K562 (cell line): ENCODE results near the gene CDT1. TPM values are rescaled to one million over a fixed set of nuclear protein-coding genes. Genes with fewer than 3 reads are reported as not detected.

Experiments
- CTBP1 ChIP-seq: fragments of 450-650 bp; IDR thresholded peaks from 2 replicates; pipeline ENCODE4 v1.6.1; 2016; ENCODE audit warnings: borderline replicate concordance
- E2F3 ChIP-seq: fragments of 250-450 bp; sonication (Bioruptor Pico); IDR thresholded peaks from 2 replicates; pipeline ENCODE4 v1.4.0; 2020; ENCODE audit warnings: mild to moderate bottlenecking
- FOXA1 ChIP-seq: fragments of 450-650 bp; IDR thresholded peaks from 2 replicates; pipeline ENCODE4 v1.6.1; 2016; ENCODE audit warnings: mild to moderate bottlenecking, borderline replicate concordance
- FOXK2 ChIP-seq, 2 experiments: fragments of 450-650 bp; IDR thresholded peaks in 1 of 2; conservative IDR thresholded peaks in 1 of 2; 2 replicates each; pipeline ENCODE4 v1.6.1; 2016; ENCODE audit warnings: low read depth in 2 of 2, mild to moderate bottlenecking in 1 of 2
- NONO ChIP-seq, 2 experiments: fragments of 200-400 bp in 1 of 2; fragments of 450-650 bp in 1 of 2; formaldehyde crosslinking in 1 of 2; IDR thresholded peaks; 2 replicates each; pipeline ENCODE4 v1.6.1; 2017; ENCODE audit warnings: low read depth in 2 of 2, mild to moderate bottlenecking in 2 of 2, moderate library complexity in 2 of 2, low read length in 1 of 2
- NR4A1 ChIP-seq, 2 experiments: fragments of 250-450 bp in 1 of 2; fragments of 450-650 bp in 1 of 2; sonication (Bioruptor Pico) in 1 of 2; IDR thresholded peaks; 2 replicates each; pipeline versions ENCODE4 v1.4.0 to v1.6.1; 2016 to 2020; ENCODE audit warnings: mild to moderate bottlenecking in 2 of 2, missing compliant biosample characterization in 1 of 2, missing genetic modification characterization in 1 of 2, moderate library complexity in 1 of 2
- RBM25 ChIP-seq: fragments of 200-400 bp; formaldehyde crosslinking; IDR thresholded peaks from 2 replicates; pipeline ENCODE4 v1.6.1; 2018; ENCODE audit warnings: low read length, low read depth, moderate library complexity; ENCODE audit not compliant: severe bottlenecking
- SIRT6 ChIP-seq: IDR thresholded peaks from one replicate; pipeline ENCODE4 v1.6.1; 2012; ENCODE audit warnings: low read depth, mild to moderate bottlenecking, control low read depth, inconsistent platforms, low read length, moderate library complexity
- SP1 ChIP-seq: sonication (generic); formaldehyde crosslinking; IDR thresholded peaks from 2 replicates; pipeline ENCODE4 v1.8.1; 2022; ENCODE audit warnings: mild to moderate bottlenecking, missing genetic modification reagents
- ZEB2 ChIP-seq: fragments of 450-650 bp; IDR thresholded peaks from 2 replicates; pipeline ENCODE4 v1.6.1; 2016
- ZNF212 ChIP-seq: fragments of 450-650 bp; formaldehyde crosslinking; IDR thresholded peaks from 2 replicates; pipeline ENCODE4 v1.4.0; 2020; ENCODE audit warnings: mild to moderate bottlenecking
- polyA plus RNA-seq, 8 experiments: library from polyadenylated mRNA; depleted of rRNA in 4 of 8; stranded (reverse) in 5 of 8; unstranded in 3 of 8; fragments of >200 nt; fragmentation: Nextera tagmentation in 2 of 8; fragmentation: Illumina TruSeq in 1 of 8; extraction: Ambion mirVana in 2 of 8; extraction: Trizol in 1 of 8; gene quantifications; 2 replicates each; pipeline versions ENCODE4 v1.2.1 to v1.2.3, GENCODE V29; 2011 to 2014; ENCODE audit warnings: inconsistent platforms in 1 of 8, missing spikeins in 1 of 8
- total RNA-seq, 7 experiments: library from RNA; depleted of rRNA in 6 of 7; stranded (reverse); fragments of >200 nt in 6 of 7; fragmentation: Illumina TruSeq in 2 of 7; extraction: Trizol in 2 of 7; gene quantifications; 2 replicates each; pipeline versions ENCODE4 v1.2.1 to v1.2.3, GENCODE V29; 2011 to 2021; ENCODE audit warnings: low replicate concordance in 1 of 7
- TF ChIP-seq, protein P1 (sequence below), 2 experiments: fragments of 450-650 bp; formaldehyde crosslinking in 1 of 2; IDR thresholded peaks; 2 replicates each; pipeline versions ENCODE4 v1.4.0 to v1.6.1; 2014 to 2020; ENCODE audit warnings: mild to moderate bottlenecking in 2 of 2, borderline replicate concordance in 1 of 2, low read depth in 1 of 2
- TF ChIP-seq, protein P2 (sequence below): sonication (generic); formaldehyde crosslinking; IDR thresholded peaks from 2 replicates; pipeline ENCODE4 v1.8.0; 2023; ENCODE audit warnings: missing genetic modification reagents, mild to moderate bottlenecking, borderline replicate concordance

CDT1 gene
- total and polyA plus RNA-seq, 9 of the 15 experiments (the other 6 are each of a cell fraction or from before 2014, with no cell fraction given) = 0.92 to 178 (median 14.2) TPM

DNA sequence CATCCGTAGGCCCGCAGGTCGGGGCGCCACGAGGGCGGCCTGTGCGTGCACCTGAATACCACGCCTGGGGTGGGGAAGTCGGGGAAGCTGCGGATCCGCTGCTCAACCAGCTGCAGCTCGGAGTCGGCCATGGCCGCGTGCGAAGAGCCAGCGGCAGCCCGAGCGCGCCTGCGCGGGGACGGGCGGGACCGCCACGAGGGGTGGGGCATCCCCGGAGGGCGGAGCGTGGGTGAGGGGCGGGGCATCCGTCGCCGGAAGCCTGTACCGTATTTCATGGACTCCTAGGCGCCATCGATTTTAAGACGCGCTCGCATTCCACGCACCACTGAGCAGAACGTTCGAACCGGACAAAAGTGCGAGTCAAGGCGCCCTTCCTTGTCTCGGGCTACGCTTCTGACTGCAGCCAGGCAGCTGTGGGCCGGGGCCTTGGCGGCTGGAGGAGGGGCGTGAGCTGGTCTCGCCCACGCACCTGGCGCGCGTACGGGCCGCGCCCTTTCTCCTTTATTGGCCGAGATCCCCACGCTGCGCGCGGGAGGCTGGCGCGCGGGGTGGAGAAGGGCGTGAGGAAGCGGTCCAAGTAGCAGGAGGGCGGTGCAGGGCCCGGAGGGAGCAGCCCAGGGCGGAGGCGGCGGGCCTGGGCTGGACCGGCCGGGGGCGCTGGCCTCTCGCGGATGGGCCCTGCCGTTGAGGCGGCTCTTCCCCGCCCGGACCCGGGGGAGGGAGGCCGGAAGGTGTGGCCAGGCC, 8.4 kb downstream of the CDT1 start, which contains the start of gene APRT (continued):
- TF ChIP-seq CTBP1 (peak; percentile 96), ZEB2 (peak; percentile 52; the same call in 1 of the 2 replicates), NR4A1 (CRISPR knock-in tag; IDR thresholded peaks at IDR 0.05) (0 out of 2 replicates have a peak, but pooled peaks have one; percentile 32), NR4A1 (tag; IDR thresholded peaks at IDR 0.05) (no peak), RBM25 (no peak), SP1 (CRISPR knock-in tag) (peak; percentile 88), FOXA1 (no peak), NONO (IDR thresholded peaks at IDR 0.05; ENCODE audit: low read depth in 2 of 2, low read length in 1 of 2) (peak in 1 of 2 experiments; percentile 84; a peak in 2 of 4 replicates), SIRT6 (no peak), ZNF212 (CRISPR knock-in tag) (no peak), FOXK2 (conservative IDR thresholded peaks at IDR 0.05 in 1 of 2, IDR thresholded peaks at IDR 0.05 in 1 of 2; ENCODE audit: low read depth in 2 of 2) (peak in 1 of 2 experiments; percentile 14; a peak in 1 of 4 replicates), E2F3 (CRISPR knock-in tag) (peak; percentile 60; the same call in 1 of the 2 replicates)
- TF ChIP-seq, protein P1, sequence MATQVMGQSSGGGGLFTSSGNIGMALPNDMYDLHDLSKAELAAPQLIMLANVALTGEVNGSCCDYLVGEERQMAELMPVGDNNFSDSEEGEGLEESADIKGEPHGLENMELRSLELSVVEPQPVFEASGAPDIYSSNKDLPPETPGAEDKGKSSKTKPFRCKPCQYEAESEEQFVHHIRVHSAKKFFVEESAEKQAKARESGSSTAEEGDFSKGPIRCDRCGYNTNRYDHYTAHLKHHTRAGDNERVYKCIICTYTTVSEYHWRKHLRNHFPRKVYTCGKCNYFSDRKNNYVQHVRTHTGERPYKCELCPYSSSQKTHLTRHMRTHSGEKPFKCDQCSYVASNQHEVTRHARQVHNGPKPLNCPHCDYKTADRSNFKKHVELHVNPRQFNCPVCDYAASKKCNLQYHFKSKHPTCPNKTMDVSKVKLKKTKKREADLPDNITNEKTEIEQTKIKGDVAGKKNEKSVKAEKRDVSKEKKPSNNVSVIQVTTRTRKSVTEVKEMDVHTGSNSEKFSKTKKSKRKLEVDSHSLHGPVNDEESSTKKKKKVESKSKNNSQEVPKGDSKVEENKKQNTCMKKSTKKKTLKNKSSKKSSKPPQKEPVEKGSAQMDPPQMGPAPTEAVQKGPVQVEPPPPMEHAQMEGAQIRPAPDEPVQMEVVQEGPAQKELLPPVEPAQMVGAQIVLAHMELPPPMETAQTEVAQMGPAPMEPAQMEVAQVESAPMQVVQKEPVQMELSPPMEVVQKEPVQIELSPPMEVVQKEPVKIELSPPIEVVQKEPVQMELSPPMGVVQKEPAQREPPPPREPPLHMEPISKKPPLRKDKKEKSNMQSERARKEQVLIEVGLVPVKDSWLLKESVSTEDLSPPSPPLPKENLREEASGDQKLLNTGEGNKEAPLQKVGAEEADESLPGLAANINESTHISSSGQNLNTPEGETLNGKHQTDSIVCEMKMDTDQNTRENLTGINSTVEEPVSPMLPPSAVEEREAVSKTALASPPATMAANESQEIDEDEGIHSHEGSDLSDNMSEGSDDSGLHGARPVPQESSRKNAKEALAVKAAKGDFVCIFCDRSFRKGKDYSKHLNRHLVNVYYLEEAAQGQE (IDR thresholded peaks at IDR 0.05; ENCODE audit: borderline replicate concordance) = peak; percentile 89
- TF ChIP-seq, protein P1 (CRISPR knock-in tag; IDR thresholded peaks at IDR 0.05; ENCODE audit: low read depth) = peak; percentile 81
- TF ChIP-seq, protein P2, sequence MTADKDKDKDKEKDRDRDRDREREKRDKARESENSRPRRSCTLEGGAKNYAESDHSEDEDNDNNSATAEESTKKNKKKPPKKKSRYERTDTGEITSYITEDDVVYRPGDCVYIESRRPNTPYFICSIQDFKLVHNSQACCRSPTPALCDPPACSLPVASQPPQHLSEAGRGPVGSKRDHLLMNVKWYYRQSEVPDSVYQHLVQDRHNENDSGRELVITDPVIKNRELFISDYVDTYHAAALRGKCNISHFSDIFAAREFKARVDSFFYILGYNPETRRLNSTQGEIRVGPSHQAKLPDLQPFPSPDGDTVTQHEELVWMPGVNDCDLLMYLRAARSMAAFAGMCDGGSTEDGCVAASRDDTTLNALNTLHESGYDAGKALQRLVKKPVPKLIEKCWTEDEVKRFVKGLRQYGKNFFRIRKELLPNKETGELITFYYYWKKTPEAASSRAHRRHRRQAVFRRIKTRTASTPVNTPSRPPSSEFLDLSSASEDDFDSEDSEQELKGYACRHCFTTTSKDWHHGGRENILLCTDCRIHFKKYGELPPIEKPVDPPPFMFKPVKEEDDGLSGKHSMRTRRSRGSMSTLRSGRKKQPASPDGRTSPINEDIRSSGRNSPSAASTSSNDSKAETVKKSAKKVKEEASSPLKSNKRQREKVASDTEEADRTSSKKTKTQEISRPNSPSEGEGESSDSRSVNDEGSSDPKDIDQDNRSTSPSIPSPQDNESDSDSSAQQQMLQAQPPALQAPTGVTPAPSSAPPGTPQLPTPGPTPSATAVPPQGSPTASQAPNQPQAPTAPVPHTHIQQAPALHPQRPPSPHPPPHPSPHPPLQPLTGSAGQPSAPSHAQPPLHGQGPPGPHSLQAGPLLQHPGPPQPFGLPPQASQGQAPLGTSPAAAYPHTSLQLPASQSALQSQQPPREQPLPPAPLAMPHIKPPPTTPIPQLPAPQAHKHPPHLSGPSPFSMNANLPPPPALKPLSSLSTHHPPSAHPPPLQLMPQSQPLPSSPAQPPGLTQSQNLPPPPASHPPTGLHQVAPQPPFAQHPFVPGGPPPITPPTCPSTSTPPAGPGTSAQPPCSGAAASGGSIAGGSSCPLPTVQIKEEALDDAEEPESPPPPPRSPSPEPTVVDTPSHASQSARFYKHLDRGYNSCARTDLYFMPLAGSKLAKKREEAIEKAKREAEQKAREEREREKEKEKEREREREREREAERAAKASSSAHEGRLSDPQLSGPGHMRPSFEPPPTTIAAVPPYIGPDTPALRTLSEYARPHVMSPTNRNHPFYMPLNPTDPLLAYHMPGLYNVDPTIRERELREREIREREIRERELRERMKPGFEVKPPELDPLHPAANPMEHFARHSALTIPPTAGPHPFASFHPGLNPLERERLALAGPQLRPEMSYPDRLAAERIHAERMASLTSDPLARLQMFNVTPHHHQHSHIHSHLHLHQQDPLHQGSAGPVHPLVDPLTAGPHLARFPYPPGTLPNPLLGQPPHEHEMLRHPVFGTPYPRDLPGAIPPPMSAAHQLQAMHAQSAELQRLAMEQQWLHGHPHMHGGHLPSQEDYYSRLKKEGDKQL (CRISPR knock-in tag) = no peak; the same call in 1 of the 2 replicates
